Measurements from ENCODE around the gene HELB. TPM values are rescaled to one million over a fixed set of nuclear protein-coding genes. Genes with fewer than 3 reads are reported as not detected.

Gene HELB
- total and polyA plus RNA-seq, 4 donors, result 0.18 to 8.0 (median 2.9) TPM

GRCh38 chr12:66288121-66288520 lies 14.2 kb upstream of the HELB start:
- no peak overlapping the region for H3K27ac ChIP-seq (ENCODE audit: low read depth in 1 of 2, low read length in 2 of 2)
- no peaks in the 10 kb centered on the region for H3K36me3 ChIP-seq (ENCODE audit: control insufficient read depth in 4 of 4, insufficient read depth in 3 of 4, low read depth in 1 of 4, low read length in 3 of 4)
- no peaks in the 10 kb centered on the region for H3K27me3 ChIP-seq (ENCODE audit: control insufficient read depth in 4 of 4, insufficient read depth in 4 of 4, low read length in 3 of 4)
- H3K4me1 ChIP-seq (ENCODE audit: control insufficient read depth in 4 of 4, insufficient read depth in 4 of 4, low read length in 3 of 4), result no peaks in the 10 kb centered on the region
- no peak for DNase-seq (ENCODE audit: low spot score)
- H3K9ac ChIP-seq (ENCODE audit: low read depth in 1 of 2, low read length in 2 of 2), result no peak overlapping the region
- no peak for TF ChIP-seq HNF4A (conservative IDR thresholded peaks at IDR 0.05)
- TF ChIP-seq RAD21 (IDR thresholded peaks at IDR 0.05), result no peak
- no peak for TF ChIP-seq GABPA (IDR thresholded peaks at IDR 0.05 in 1 of 2, conservative IDR thresholded peaks at IDR 0.05 in 1 of 2)
- no peak for TF ChIP-seq JUND (IDR thresholded peaks at IDR 0.05)
- no peak for TF ChIP-seq ATF3 (IDR thresholded peaks at IDR 0.05)
- TF ChIP-seq FOXA2 (IDR thresholded peaks at IDR 0.05), result no peak
- 86% methylated on average over 5 of the region's 5 CpGs for WGBS
- H3K4me3 ChIP-seq (ENCODE audit: low read depth in 1 of 3, low read length in 3 of 3), result no peak overlapping the region
- no peaks in the 10 kb centered on the region for H3K9me3 ChIP-seq (ENCODE audit: control insufficient read depth in 4 of 4, low read length in 3 of 4)

- Histone ChIP-seq H3K36me3 (ENCODE audit: control insufficient read depth in 4 of 4, insufficient read depth in 3 of 4, low read depth in 1 of 4, low read length in 3 of 4) (no peaks in the 10 kb centered on the region), H3K4me1 (ENCODE audit: control insufficient read depth in 4 of 4, insufficient read depth in 4 of 4, low read length in 3 of 4) (no peaks in the 10 kb centered on the region), H3K27ac (ENCODE audit: low read depth in 1 of 2, low read length in 2 of 2) (no peak overlapping the region), H3K9me3 (ENCODE audit: control insufficient read depth in 4 of 4, low read length in 3 of 4) (no peaks in the 10 kb centered on the region), H3K4me3 (ENCODE audit: low read depth in 1 of 3, low read length in 3 of 3) (no peak overlapping the region), H3K27me3 (ENCODE audit: control insufficient read depth in 4 of 4, insufficient read depth in 4 of 4, low read length in 3 of 4) (no peaks in the 10 kb centered on the region), H3K9ac (ENCODE audit: low read depth in 1 of 2, low read length in 2 of 2) (no peak overlapping the region)
- 90% methylated on average over 2 of the region's 2 CpGs for WGBS
- TF ChIP-seq NR2F2 (IDR thresholded peaks at IDR 0.05) (no peak), REST (IDR thresholded peaks at IDR 0.05) (no peak), HNF4A (conservative IDR thresholded peaks at IDR 0.05) (no peak), FOXA2 (IDR thresholded peaks at IDR 0.05) (no peak), EGR1 (IDR thresholded peaks at IDR 0.05; ENCODE audit: low read depth in 2 of 2) (no peak), HNF4G (IDR thresholded peaks at IDR 0.05) (no peak), YY1 (IDR thresholded peaks at IDR 0.05) (no peak), ATF3 (IDR thresholded peaks at IDR 0.05) (no peak), SP1 (IDR thresholded peaks at IDR 0.05) (no peak), CTCF (IDR thresholded peaks at IDR 0.05; ENCODE audit: low read depth, low read length, missing input control) (no peak), JUND (IDR thresholded peaks at IDR 0.05) (no peak), RXRA (IDR thresholded peaks at IDR 0.05) (no peak), FOXA1 (IDR thresholded peaks at IDR 0.05) (no peak), MAX (IDR thresholded peaks at IDR 0.05) (no peak), RAD21 (IDR thresholded peaks at IDR 0.05) (no peak), ZBTB33 (IDR thresholded peaks at IDR 0.05) (no peak), GABPA (IDR thresholded peaks at IDR 0.05 in 1 of 2, conservative IDR thresholded peaks at IDR 0.05 in 1 of 2) (no peak), TAF1 (conservative IDR thresholded peaks at IDR 0.05) (no peak)
- DNase-seq (ENCODE audit: low spot score), result no peak
Measured at GRCh38 chr12:66289485-66289884, 12.8 kb upstream of the HELB start.
